Measurements from ENCODE around the gene HDAC4. TPM values are rescaled to one million over a fixed set of nuclear protein-coding genes. Genes with fewer than 3 reads are reported as not detected.

The HDAC4 gene
- total RNA-seq, 5 donors from 2014 or later (not counting 1 experiment from before 2014, with no cell fraction given): 44.8 to 80.2 (median 60.9) TPM

- peaks cover 62% of the 10 kb centered on the region for H3K36me3 Mint-ChIP-seq
- DNase-seq (peak in 33 of 35 experiments; percentile 4 to 72 (median 36)), ATAC-seq (replicated peaks in 1 of 4) (peak; percentile 66 to 86 (median 78))
- Histone ChIP-seq H3K36me3 (ENCODE audit: control insufficient read depth in 2 of 2, extremely low read depth in 1 of 2, insufficient read depth in 1 of 2, low read length in 1 of 2) (peaks cover 17 to 51% of the 10 kb centered on the region in 2 donors), H3K27me3 (replicated peaks in 1 of 2; ENCODE audit: control insufficient read depth in 2 of 2, extremely low read depth in 1 of 2, insufficient read depth in 2 of 2, low read length in 1 of 2) (no peaks in the 10 kb centered on the region), H3K4me3 (ENCODE audit: control insufficient read depth in 1 of 2, extremely low read depth in 1 of 2, low read length in 1 of 2) (no peak overlapping the region), H3K27ac (ENCODE audit: low read length) (peak overlapping the region; percentile 83), H3K4me1 (ENCODE audit: control insufficient read depth in 1 of 2, extremely low read depth in 1 of 2, insufficient read depth in 2 of 2, low read length in 2 of 2) (peaks cover 6 to 20% of the 10 kb centered on the region in 2 experiments), H3K9me3 (no peaks in the 10 kb centered on the region)
- H3K27ac Mint-ChIP-seq: peak overlapping the region; percentile 91
- peaks cover 4 to 11% (median 5%) of the 10 kb centered on the region in 3 donors for H3K9me3 Mint-ChIP-seq
- ChIA-PET POLR2A (no interaction called here), CTCF (no interaction called here)
- WGBS (ENCODE audit: insufficient coverage): 25% methylated on average over 5 of the region's 9 CpGs
- H3K27me3 Mint-ChIP-seq: no peaks in the 10 kb centered on the region
- H3K4me1 Mint-ChIP-seq: peaks cover 11 to 30% (median 24%) of the 10 kb centered on the region in 3 donors
- peak overlapping the region in 1 of 3 donors; percentile 8 for H3K4me3 Mint-ChIP-seq
Measured at GRCh38 chr2:239150125-239151011, 250.5 kb downstream of the HDAC4 start.

GRCh38 chr2:239149501-239149900 is 251.3 kb downstream of the HDAC4 start:
- Mint-ChIP-seq H3K4me1 (peaks cover 11 to 30% (median 26%) of the 10 kb centered on the region in 3 donors), H3K9me3 (peaks cover 4 to 11% (median 5%) of the 10 kb centered on the region in 3 donors), H3K4me3 (no peak overlapping the region), H3K27ac (no peak overlapping the region), H3K36me3 (peaks cover 63% of the 10 kb centered on the region), H3K27me3 (no peaks in the 10 kb centered on the region)
- Histone ChIP-seq H3K4me3 (ENCODE audit: control insufficient read depth in 1 of 2, extremely low read depth in 1 of 2, low read length in 1 of 2) (no peak overlapping the region), H3K36me3 (ENCODE audit: control insufficient read depth in 2 of 2, extremely low read depth in 1 of 2, insufficient read depth in 1 of 2, low read length in 1 of 2) (peaks cover 10 to 50% of the 10 kb centered on the region in 2 donors), H3K4me1 (ENCODE audit: control insufficient read depth in 1 of 2, extremely low read depth in 1 of 2, insufficient read depth in 2 of 2, low read length in 2 of 2) (peaks cover 6 to 20% of the 10 kb centered on the region in 2 experiments), H3K27me3 (replicated peaks in 1 of 2; ENCODE audit: control insufficient read depth in 2 of 2, extremely low read depth in 1 of 2, insufficient read depth in 2 of 2, low read length in 1 of 2) (no peaks in the 10 kb centered on the region), H3K27ac (ENCODE audit: low read length) (no peak overlapping the region), H3K9me3 (no peaks in the 10 kb centered on the region)
- CTCF ChIA-PET: no interaction called here
- POLR2A ChIA-PET: no interaction called here
- 96% methylated on average over 11 of the region's 17 CpGs for WGBS (ENCODE audit: insufficient coverage)
- ATAC-seq (replicated peaks in 1 of 4): no peak
- DNase-seq: peak in 1 of 35 experiments; percentile 1

GRCh38 chr2:239148495-239149200 is 252.2 kb downstream of the HDAC4 start:
- H3K27me3 Mint-ChIP-seq: no peaks in the 10 kb centered on the region
- POLR2A ChIA-PET: no interaction called here

GRCh38 chr2:239147376-239147775 is 253.4 kb downstream of the HDAC4 start:
- Histone ChIP-seq H3K27ac (ENCODE audit: low read length) (no peak overlapping the region), H3K4me3 (ENCODE audit: control insufficient read depth in 1 of 2, extremely low read depth in 1 of 2, low read length in 1 of 2) (no peak overlapping the region), H3K4me1 (ENCODE audit: control insufficient read depth in 1 of 2, extremely low read depth in 1 of 2, insufficient read depth in 2 of 2, low read length in 2 of 2) (peaks cover 6 to 28% of the 10 kb centered on the region in 2 experiments), H3K36me3 (ENCODE audit: control insufficient read depth in 2 of 2, extremely low read depth in 1 of 2, insufficient read depth in 1 of 2, low read length in 1 of 2) (peaks cover 17 to 59% of the 10 kb centered on the region in 2 donors), H3K9me3 (no peaks in the 10 kb centered on the region), H3K27me3 (replicated peaks in 1 of 2; ENCODE audit: control insufficient read depth in 2 of 2, extremely low read depth in 1 of 2, insufficient read depth in 2 of 2, low read length in 1 of 2) (no peaks in the 10 kb centered on the region)
- peaks cover 11 to 26% (median 24%) of the 10 kb centered on the region in 3 donors for H3K4me1 Mint-ChIP-seq
- no peak for ATAC-seq (replicated peaks in 1 of 4)
- POLR2A ChIA-PET: no interaction called here
- no peak for DNase-seq
- H3K27ac Mint-ChIP-seq: no peak overlapping the region
- no peak overlapping the region for H3K4me3 Mint-ChIP-seq
- no peaks in the 10 kb centered on the region for H3K27me3 Mint-ChIP-seq
- WGBS (ENCODE audit: insufficient coverage): 94% methylated on average over 6 of the region's 9 CpGs
- H3K9me3 Mint-ChIP-seq: peaks cover 4 to 11% (median 5%) of the 10 kb centered on the region in 3 donors
- H3K36me3 Mint-ChIP-seq: peaks cover 56% of the 10 kb centered on the region
- CTCF ChIA-PET: no interaction called here

More at GRCh38 chr2:239148495-239149200, 252.2 kb downstream of the HDAC4 start:
- DNase-seq (no peak), ATAC-seq (replicated peaks in 1 of 4) (no peak)
- Mint-ChIP-seq H3K36me3 (peaks cover 60% of the 10 kb centered on the region), H3K4me1 (peaks cover 11 to 30% (median 26%) of the 10 kb centered on the region in 3 donors), H3K4me3 (no peak overlapping the region), H3K27ac (no peak overlapping the region), H3K9me3 (peaks cover 4 to 11% (median 5%) of the 10 kb centered on the region in 3 donors)
- CTCF ChIA-PET: no interaction called here
- H3K27ac ChIP-seq (ENCODE audit: low read length): no peak overlapping the region
- H3K9me3 ChIP-seq: no peaks in the 10 kb centered on the region
- no peaks in the 10 kb centered on the region for H3K27me3 ChIP-seq (replicated peaks in 1 of 2; ENCODE audit: control insufficient read depth in 2 of 2, extremely low read depth in 1 of 2, insufficient read depth in 2 of 2, low read length in 1 of 2)
- WGBS (ENCODE audit: insufficient coverage): 96% methylated on average over 17 of the region's 28 CpGs
- peaks cover 15 to 51% of the 10 kb centered on the region in 2 donors for H3K36me3 ChIP-seq (ENCODE audit: control insufficient read depth in 2 of 2, extremely low read depth in 1 of 2, insufficient read depth in 1 of 2, low read length in 1 of 2)
- H3K4me3 ChIP-seq (ENCODE audit: control insufficient read depth in 1 of 2, extremely low read depth in 1 of 2, low read length in 1 of 2): no peak overlapping the region
- H3K4me1 ChIP-seq (ENCODE audit: control insufficient read depth in 1 of 2, extremely low read depth in 1 of 2, insufficient read depth in 2 of 2, low read length in 2 of 2): peaks cover 6 to 28% of the 10 kb centered on the region in 2 experiments

GRCh38 chr2:239146741-239147181 is 254.1 kb downstream of the HDAC4 start:
- Mint-ChIP-seq H3K9me3 (peaks cover 4 to 11% (median 5%) of the 10 kb centered on the region in 3 donors), H3K4me3 (no peak overlapping the region), H3K36me3 (peaks cover 56% of the 10 kb centered on the region), H3K4me1 (peaks cover 11 to 20% (median 19%) of the 10 kb centered on the region in 3 donors), H3K27me3 (no peaks in the 10 kb centered on the region), H3K27ac (no peak overlapping the region)
- CTCF ChIA-PET: no interaction called here
- no peaks in the 10 kb centered on the region for H3K9me3 ChIP-seq
- ATAC-seq (replicated peaks in 1 of 4): no peak
- H3K27me3 ChIP-seq (replicated peaks in 1 of 2; ENCODE audit: control insufficient read depth in 2 of 2, extremely low read depth in 1 of 2, insufficient read depth in 2 of 2, low read length in 1 of 2): no peaks in the 10 kb centered on the region
- 95% methylated on average over 10 of the region's 12 CpGs for WGBS (ENCODE audit: insufficient coverage)
- POLR2A ChIA-PET: no interaction called here
- DNase-seq: no peak
- peaks cover 6 to 22% of the 10 kb centered on the region in 2 experiments for H3K4me1 ChIP-seq (ENCODE audit: control insufficient read depth in 1 of 2, extremely low read depth in 1 of 2, insufficient read depth in 2 of 2, low read length in 2 of 2)
- peaks cover 17 to 61% of the 10 kb centered on the region in 2 donors for H3K36me3 ChIP-seq (ENCODE audit: control insufficient read depth in 2 of 2, extremely low read depth in 1 of 2, insufficient read depth in 1 of 2, low read length in 1 of 2)
- H3K27ac ChIP-seq (ENCODE audit: low read length): no peak overlapping the region
- no peak overlapping the region for H3K4me3 ChIP-seq (ENCODE audit: control insufficient read depth in 1 of 2, extremely low read depth in 1 of 2, low read length in 1 of 2)

GRCh38 chr2:239146011-239146641 is 254.7 kb downstream of the HDAC4 start:
- ChIA-PET CTCF (no interaction called here), POLR2A (no interaction called here)
- Mint-ChIP-seq H3K9me3 (peaks cover 4 to 10% (median 5%) of the 10 kb centered on the region in 3 donors), H3K4me1 (peaks cover 10 to 13% (median 13%) of the 10 kb centered on the region in 3 donors), H3K27ac (no peak overlapping the region), H3K4me3 (no peak overlapping the region), H3K27me3 (no peaks in the 10 kb centered on the region), H3K36me3 (peaks cover 61% of the 10 kb centered on the region)
- ATAC-seq (replicated peaks in 1 of 4) (no peak), DNase-seq (no peak)
- H3K4me3 ChIP-seq (ENCODE audit: control insufficient read depth in 1 of 2, extremely low read depth in 1 of 2, low read length in 1 of 2): no peak overlapping the region
- peaks cover 3 to 16% of the 10 kb centered on the region in 2 experiments for H3K4me1 ChIP-seq (ENCODE audit: control insufficient read depth in 1 of 2, extremely low read depth in 1 of 2, insufficient read depth in 2 of 2, low read length in 2 of 2)
- H3K36me3 ChIP-seq (ENCODE audit: control insufficient read depth in 2 of 2, extremely low read depth in 1 of 2, insufficient read depth in 1 of 2, low read length in 1 of 2): peaks cover 17 to 66% of the 10 kb centered on the region in 2 donors
- no peak overlapping the region for H3K27ac ChIP-seq (ENCODE audit: low read length)
- WGBS (ENCODE audit: insufficient coverage): 86% methylated on average over 13 of the region's 19 CpGs
- no peaks in the 10 kb centered on the region for H3K27me3 ChIP-seq (replicated peaks in 1 of 2; ENCODE audit: control insufficient read depth in 2 of 2, extremely low read depth in 1 of 2, insufficient read depth in 2 of 2, low read length in 1 of 2)
- no peaks in the 10 kb centered on the region for H3K9me3 ChIP-seq

Measured in T-cell (primary cell).